Neural progenitor cell (in vitro differentiated cells): ENCODE results near the gene ANKRD6. TPM values are rescaled to one million over a fixed set of nuclear protein-coding genes. Genes with fewer than 3 reads are reported as not detected.

Source experiments
- DNase-seq: peaks from one replicate; pipeline ENCODE4 v3.0.0-alpha.2; 2016; ENCODE audit warnings: low spot score
- H2AFZ ChIP-seq: fragments of 200-600 bp; sonication (generic); replicated peaks from 2 replicates; pipeline ENCODE4 v1.6.1; 2016; ENCODE audit warnings: antibody characterized with exemption
- H3F3A ChIP-seq: fragments of 200-600 bp; sonication (generic); 2 replicates; pipeline ENCODE4 v1.6.1; 2016; ENCODE audit warnings: antibody characterized with exemption, low read depth
- H3K27ac ChIP-seq: fragments of 200-600 bp; sonication (generic); 2 replicates; pipeline ENCODE4 v1.5.1; 2016; ENCODE audit warnings: mild to moderate bottlenecking
- H3K27me3 ChIP-seq: fragments of 200-600 bp; sonication (generic); 2 replicates; pipeline ENCODE4 v1.6.1; 2016; ENCODE audit warnings: mild to moderate bottlenecking, moderate library complexity
- H3K36me3 ChIP-seq: fragments of 200-600 bp; sonication (generic); 2 replicates; pipeline ENCODE4 v1.5.1; 2016
- H3K4me1 ChIP-seq: fragments of 200-600 bp; sonication (generic); 2 replicates; pipeline ENCODE4 v1.6.1; 2016; ENCODE audit warnings: mixed run types
- H3K4me2 ChIP-seq: fragments of 200-600 bp; sonication (generic); 2 replicates; pipeline ENCODE4 v1.6.1; 2016
- H3K4me3 ChIP-seq: fragments of 200-600 bp; sonication (generic); 2 replicates; pipeline ENCODE4 v1.5.1; 2016
- H3K79me2 ChIP-seq: fragments of 200-600 bp; sonication (generic); 2 replicates; pipeline ENCODE4 v1.6.1; 2016; ENCODE audit warnings: low read depth
- H3K9ac ChIP-seq: fragments of 200-600 bp; sonication (generic); 2 replicates; pipeline ENCODE4 v1.6.1; 2016
- H3K9me3 ChIP-seq: fragments of 200-600 bp; sonication (generic); 2 replicates; pipeline ENCODE4 v1.5.1; 2016; ENCODE audit warnings: low read depth
- H4K20me1 ChIP-seq: fragments of 200-600 bp; sonication (generic); 2 replicates; pipeline ENCODE4 v1.6.1; 2016; ENCODE audit warnings: low read depth
- H3K27ac Mint-ChIP-seq: 3 replicates; pipeline ENCODE4 v1.8.0; 2021; ENCODE audit warnings: mixed read lengths
- H3K27me3 Mint-ChIP-seq: 2 replicates; pipeline ENCODE4 v1.8.0; 2022; ENCODE audit warnings: low read depth, mild to moderate bottlenecking, inconsistent platforms, moderate library complexity, mixed read lengths; ENCODE audit not compliant: insufficient read depth
- H3K36me3 Mint-ChIP-seq: 3 replicates; pipeline ENCODE4 v1.8.0; 2021; ENCODE audit warnings: mixed read lengths
- H3K4me1 Mint-ChIP-seq: 3 replicates; pipeline ENCODE4 v1.8.0; 2021; ENCODE audit warnings: mixed read lengths
- H3K4me3 Mint-ChIP-seq: 3 replicates; pipeline ENCODE4 v1.8.0; 2021; ENCODE audit warnings: mild to moderate bottlenecking, moderate library complexity, mixed read lengths
- H3K9me3 Mint-ChIP-seq: 3 replicates; pipeline ENCODE4 v1.8.0; 2020; ENCODE audit warnings: mixed read lengths
- EZH2 ChIP-seq: fragments of 200-600 bp; sonication (generic); IDR thresholded peaks from 2 replicates; pipeline ENCODE4 v1.6.1; 2017; ENCODE audit warnings: antibody characterized with exemption, mild to moderate bottlenecking, moderate library complexity
- EZH2phosphoT487 ChIP-seq: fragments of 200-600 bp; sonication (generic); IDR thresholded peaks from 2 replicates; pipeline ENCODE4 v1.6.1; 2017; ENCODE audit warnings: antibody characterized with exemption
- total RNA-seq: library from RNA; depleted of rRNA; stranded (reverse); fragments of >200 nt; gene quantifications from 2 replicates; pipeline ENCODE4 v1.2.3, GENCODE V29; 2015; ENCODE audit warnings: low replicate concordance
- TF ChIP-seq, protein P1 (sequence below): fragments of 200-600 bp; sonication (generic); IDR thresholded peaks from 2 replicates; pipeline ENCODE4 v1.5.1; 2017; ENCODE audit warnings: antibody characterized with exemption, mild to moderate bottlenecking

The ANKRD6 gene
- total RNA-seq, 1 donor from 2014 or later = 36.3 TPM

DNA sequence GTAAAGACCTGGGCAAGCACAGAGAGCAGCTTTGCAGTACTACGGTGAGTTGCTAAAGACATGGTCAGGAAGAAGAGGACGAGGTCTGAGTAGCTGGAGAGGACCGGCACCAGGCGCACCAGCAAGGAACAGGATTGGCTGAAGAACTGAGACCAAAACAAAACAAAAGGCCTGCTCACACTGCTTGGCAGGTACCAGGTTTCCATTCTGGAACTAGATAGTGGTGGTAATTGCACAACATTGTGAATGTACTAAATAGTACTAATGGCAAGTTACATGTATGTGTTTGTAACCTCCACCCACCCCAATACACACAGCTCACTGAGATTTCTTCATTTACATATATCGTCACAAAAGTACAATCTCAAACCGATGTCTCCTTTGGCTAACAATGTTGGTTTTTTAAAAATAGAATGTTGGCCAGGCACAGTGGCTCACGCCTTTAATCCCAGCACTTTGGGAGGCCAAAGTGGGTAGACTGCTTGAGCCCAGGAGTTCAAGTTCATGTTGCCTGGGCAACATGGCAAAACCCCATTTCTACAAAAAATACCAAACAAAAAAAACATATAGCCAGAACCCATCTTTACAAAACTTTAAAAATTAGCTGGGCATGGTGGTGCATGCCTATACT, 238.1 kb downstream of the ANKRD6 start:
- Histone ChIP-seq H3K9me3 (no peaks in the 10 kb centered on the region), H3K4me1 (no peaks in the 10 kb centered on the region), H3F3A (no peaks in the 10 kb centered on the region), H3K4me3 (no peak overlapping the region), H3K9ac (no peak overlapping the region), H4K20me1 (no peaks in the 10 kb centered on the region), H3K27me3 (no peaks in the 10 kb centered on the region), H3K4me2 (no peak overlapping the region), H3K36me3 (peaks cover 28% of the 10 kb centered on the region), H3K27ac (no peak overlapping the region), H3K79me2 (no peaks in the 10 kb centered on the region), H2AFZ (no peak overlapping the region)
- peaks cover 2% of the 10 kb centered on the region for H3K4me1 Mint-ChIP-seq
- no peak for TF ChIP-seq EZH2phosphoT487
- no peak overlapping the region for H3K4me3 Mint-ChIP-seq
- no peak overlapping the region for H3K27ac Mint-ChIP-seq
- H3K27me3 Mint-ChIP-seq = no peaks in the 10 kb centered on the region
- DNase-seq = no peak
- peaks cover 22% of the 10 kb centered on the region for H3K36me3 Mint-ChIP-seq
- H3K9me3 Mint-ChIP-seq = no peaks in the 10 kb centered on the region

DNA sequence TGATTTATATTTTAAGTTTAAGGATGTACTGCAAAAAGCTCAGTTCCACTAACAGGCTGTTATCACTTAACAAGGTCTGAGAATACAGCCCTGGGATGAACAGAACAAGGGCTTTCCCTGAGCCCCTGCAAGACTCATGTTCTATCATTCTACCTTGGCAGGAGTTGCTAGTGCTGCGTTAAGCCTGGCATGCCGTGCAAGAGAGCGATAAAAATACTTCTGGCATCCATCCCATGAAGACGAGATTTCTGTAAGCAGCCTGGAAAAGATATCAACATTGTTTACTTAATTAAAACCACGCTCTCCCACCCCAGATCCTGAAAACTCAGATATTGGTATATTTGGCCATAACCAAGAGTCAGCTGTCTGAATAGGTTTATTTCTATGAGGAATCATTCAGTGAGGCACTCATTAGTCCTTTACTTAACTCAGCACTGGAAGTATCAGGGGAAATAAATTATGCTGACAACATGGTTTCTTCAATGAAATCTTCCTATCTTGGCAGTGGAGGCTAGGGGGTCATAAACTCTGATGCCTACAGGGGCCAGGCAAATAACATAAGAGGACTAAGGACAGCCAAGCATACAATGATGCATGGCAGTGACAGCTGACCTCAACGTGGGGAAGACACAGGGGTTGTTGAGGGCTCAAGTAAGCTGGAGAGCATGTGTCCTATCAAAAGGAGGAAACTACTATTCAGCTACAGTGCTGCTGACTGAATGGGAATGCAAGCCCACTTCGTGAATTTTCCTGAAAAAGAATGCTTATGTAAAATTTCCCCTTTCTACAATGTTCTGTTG, 243.2 kb downstream of the ANKRD6 start:
- H3K36me3 Mint-ChIP-seq = peaks cover 28% of the 10 kb centered on the region

DNA sequence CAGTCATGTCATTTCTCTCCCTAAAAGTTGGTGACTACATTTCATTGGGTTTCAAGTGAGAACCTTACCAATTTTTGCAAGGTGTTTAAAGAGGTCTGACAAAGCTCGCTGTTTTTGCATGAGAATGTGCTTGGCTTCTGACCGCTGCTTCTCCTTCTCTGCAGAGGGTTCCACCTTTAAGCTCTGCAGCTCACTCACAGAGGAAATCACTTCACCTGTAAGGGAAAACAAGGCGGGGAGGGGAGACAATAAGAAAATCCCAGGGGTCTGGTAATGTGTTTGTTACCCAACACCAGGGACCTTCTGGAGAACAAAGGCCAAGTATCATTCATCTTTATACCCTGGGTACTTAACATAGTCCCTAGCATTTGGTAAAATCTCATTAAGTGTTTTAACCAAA, 245.6 kb downstream of the ANKRD6 start:
- TF ChIP-seq EZH2 = no peak
- TF ChIP-seq EZH2phosphoT487 = no peak
- TF ChIP-seq, protein P1, sequence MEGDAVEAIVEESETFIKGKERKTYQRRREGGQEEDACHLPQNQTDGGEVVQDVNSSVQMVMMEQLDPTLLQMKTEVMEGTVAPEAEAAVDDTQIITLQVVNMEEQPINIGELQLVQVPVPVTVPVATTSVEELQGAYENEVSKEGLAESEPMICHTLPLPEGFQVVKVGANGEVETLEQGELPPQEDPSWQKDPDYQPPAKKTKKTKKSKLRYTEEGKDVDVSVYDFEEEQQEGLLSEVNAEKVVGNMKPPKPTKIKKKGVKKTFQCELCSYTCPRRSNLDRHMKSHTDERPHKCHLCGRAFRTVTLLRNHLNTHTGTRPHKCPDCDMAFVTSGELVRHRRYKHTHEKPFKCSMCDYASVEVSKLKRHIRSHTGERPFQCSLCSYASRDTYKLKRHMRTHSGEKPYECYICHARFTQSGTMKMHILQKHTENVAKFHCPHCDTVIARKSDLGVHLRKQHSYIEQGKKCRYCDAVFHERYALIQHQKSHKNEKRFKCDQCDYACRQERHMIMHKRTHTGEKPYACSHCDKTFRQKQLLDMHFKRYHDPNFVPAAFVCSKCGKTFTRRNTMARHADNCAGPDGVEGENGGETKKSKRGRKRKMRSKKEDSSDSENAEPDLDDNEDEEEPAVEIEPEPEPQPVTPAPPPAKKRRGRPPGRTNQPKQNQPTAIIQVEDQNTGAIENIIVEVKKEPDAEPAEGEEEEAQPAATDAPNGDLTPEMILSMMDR = no peak
- H3K27me3 Mint-ChIP-seq = no peaks in the 10 kb centered on the region

More for the DNA sequence above, 243.2 kb downstream of the ANKRD6 start:
- H4K20me1 ChIP-seq = no peaks in the 10 kb centered on the region
- H3F3A ChIP-seq = no peaks in the 10 kb centered on the region
- H3K9ac ChIP-seq = no peak overlapping the region
- no peak overlapping the region for H3K4me2 ChIP-seq
- Mint-ChIP-seq H3K9me3 (no peaks in the 10 kb centered on the region), H3K4me1 (no peaks in the 10 kb centered on the region), H3K4me3 (no peak overlapping the region), H3K27ac (no peak overlapping the region), H3K27me3 (no peaks in the 10 kb centered on the region)
- no peaks in the 10 kb centered on the region for H3K4me1 ChIP-seq
- H3K4me3 ChIP-seq = no peak overlapping the region
- H3K79me2 ChIP-seq = no peaks in the 10 kb centered on the region
- no peaks in the 10 kb centered on the region for H3K27me3 ChIP-seq
- peaks cover 14% of the 10 kb centered on the region for H3K36me3 ChIP-seq
- TF ChIP-seq EZH2phosphoT487 = no peak
- no peak for TF ChIP-seq EZH2
- TF ChIP-seq, protein P1 = no peak
- no peaks in the 10 kb centered on the region for H3K9me3 ChIP-seq
- no peak overlapping the region for H3K27ac ChIP-seq
- H2AFZ ChIP-seq = no peak overlapping the region
- no peak for DNase-seq

More for the DNA sequence above, 245.6 kb downstream of the ANKRD6 start:
- Mint-ChIP-seq H3K9me3 (no peaks in the 10 kb centered on the region), H3K27ac (no peak overlapping the region), H3K4me1 (no peaks in the 10 kb centered on the region), H3K36me3 (peaks cover 25% of the 10 kb centered on the region), H3K4me3 (no peak overlapping the region)
- H3K9ac ChIP-seq = no peak overlapping the region
- no peak overlapping the region for H3K4me2 ChIP-seq
- no peaks in the 10 kb centered on the region for H4K20me1 ChIP-seq
- H3K79me2 ChIP-seq = no peaks in the 10 kb centered on the region
- no peak overlapping the region for H2AFZ ChIP-seq
- no peak for DNase-seq
- H3K9me3 ChIP-seq = no peaks in the 10 kb centered on the region
- no peak overlapping the region for H3K4me3 ChIP-seq
- H3K27ac ChIP-seq = no peak overlapping the region
- no peaks in the 10 kb centered on the region for H3F3A ChIP-seq
- H3K36me3 ChIP-seq = peaks cover 13% of the 10 kb centered on the region
- no peaks in the 10 kb centered on the region for H3K27me3 ChIP-seq
- no peaks in the 10 kb centered on the region for H3K4me1 ChIP-seq
